H1 (cell line): ENCODE data around the gene EPHB1.

Experiments
- RFX5 ChIP-seq: IDR thresholded peaks from 2 replicates; pipeline ENCODE4 v1.6.1; 2011; ENCODE audit warnings: low read depth, low read length, improper control_type of control experiment, borderline replicate concordance
- TEAD4 ChIP-seq: IDR thresholded peaks from 2 replicates; pipeline ENCODE4 v1.6.1; 2012; ENCODE audit warnings: low read depth, low read length, inconsistent platforms, mixed read lengths
- TF ChIP-seq, protein P1 (sequence below), 3 experiments: IDR thresholded peaks; 1 replicate in 2 of 3; 2 replicates in 1 of 3; pipeline versions ENCODE4 v1.5.1 to v1.6.1; 2011; ENCODE audit warnings: low read length in 3 of 3, mild to moderate bottlenecking in 3 of 3, inconsistent platforms in 2 of 3, low read depth in 1 of 3, moderate library complexity in 1 of 3; ENCODE audit not compliant: insufficient read depth in 1 of 3; ENCODE audit errors: control extremely low read depth in 1 of 3

DNA sequence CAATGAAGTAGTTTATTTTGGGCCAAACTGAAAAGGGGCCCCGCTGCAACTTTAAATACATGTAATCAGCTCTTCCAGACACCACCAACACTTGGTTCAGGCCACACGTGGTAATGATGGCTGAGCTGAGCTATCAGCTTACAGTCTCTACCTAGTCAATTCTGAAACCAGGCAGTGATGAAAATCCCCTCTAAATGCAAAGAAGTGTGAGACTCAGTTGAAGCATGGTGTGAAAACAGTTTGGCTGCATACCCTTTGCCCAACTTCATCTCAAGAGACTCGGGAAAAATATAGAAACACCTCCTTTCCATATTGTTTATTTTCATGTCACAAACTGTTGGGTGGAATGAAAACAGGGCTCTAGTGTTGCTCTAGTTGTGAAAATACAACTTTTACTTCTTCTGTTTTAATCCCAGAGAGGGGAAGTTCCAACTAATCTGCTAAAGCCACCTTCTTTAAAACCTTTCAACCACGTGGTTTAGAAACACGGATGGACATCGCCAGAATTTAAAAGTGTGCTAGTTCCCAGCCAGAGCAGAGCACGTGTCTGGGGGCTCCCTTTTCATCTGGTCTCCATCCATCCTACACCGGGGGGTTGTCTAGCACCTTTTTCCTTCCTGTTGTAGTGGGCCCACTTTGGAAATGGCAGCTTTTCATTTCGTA is 229.1 kb downstream of the EPHB1 start:
- TF ChIP-seq, protein P1, sequence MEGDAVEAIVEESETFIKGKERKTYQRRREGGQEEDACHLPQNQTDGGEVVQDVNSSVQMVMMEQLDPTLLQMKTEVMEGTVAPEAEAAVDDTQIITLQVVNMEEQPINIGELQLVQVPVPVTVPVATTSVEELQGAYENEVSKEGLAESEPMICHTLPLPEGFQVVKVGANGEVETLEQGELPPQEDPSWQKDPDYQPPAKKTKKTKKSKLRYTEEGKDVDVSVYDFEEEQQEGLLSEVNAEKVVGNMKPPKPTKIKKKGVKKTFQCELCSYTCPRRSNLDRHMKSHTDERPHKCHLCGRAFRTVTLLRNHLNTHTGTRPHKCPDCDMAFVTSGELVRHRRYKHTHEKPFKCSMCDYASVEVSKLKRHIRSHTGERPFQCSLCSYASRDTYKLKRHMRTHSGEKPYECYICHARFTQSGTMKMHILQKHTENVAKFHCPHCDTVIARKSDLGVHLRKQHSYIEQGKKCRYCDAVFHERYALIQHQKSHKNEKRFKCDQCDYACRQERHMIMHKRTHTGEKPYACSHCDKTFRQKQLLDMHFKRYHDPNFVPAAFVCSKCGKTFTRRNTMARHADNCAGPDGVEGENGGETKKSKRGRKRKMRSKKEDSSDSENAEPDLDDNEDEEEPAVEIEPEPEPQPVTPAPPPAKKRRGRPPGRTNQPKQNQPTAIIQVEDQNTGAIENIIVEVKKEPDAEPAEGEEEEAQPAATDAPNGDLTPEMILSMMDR (IDR thresholded peaks at IDR 0.05; ENCODE audit: control extremely low read depth in 1 of 3, insufficient read depth in 1 of 3, low read depth in 1 of 3, low read length in 3 of 3), result no peak
- TF ChIP-seq RFX5, result no peak
- no peak for TF ChIP-seq TEAD4
